Fibroblast of lung (primary cell): ENCODE results near the gene POC5. TPM values are rescaled to one million over a fixed set of nuclear protein-coding genes. Genes with fewer than 3 reads are reported as not detected.

Experiments
- DNase-seq, 2 donors: peaks; one replicate each; pipeline versions ENCODE4 v3.0.0 to v3.0.0-alpha.2; 2010; ENCODE audit warnings: low read depth in 2 of 2
- H2AFZ ChIP-seq: 2 replicates; pipeline ENCODE4 v1.5.1; 2012; ENCODE audit warnings: low read length, control low read depth, inconsistent platforms
- H3K27ac ChIP-seq: 2 replicates; pipeline ENCODE4 v1.5.1; 2011; ENCODE audit warnings: low read length, control low read depth; ENCODE audit not compliant: insufficient read depth
- H3K27me3 ChIP-seq: 2 replicates; pipeline ENCODE4 v1.5.1; 2011; ENCODE audit warnings: mild to moderate bottlenecking, low read length; ENCODE audit not compliant: control insufficient read depth, insufficient read depth
- H3K36me3 ChIP-seq: 2 replicates; pipeline ENCODE4 v1.5.1; 2011; ENCODE audit warnings: low read length; ENCODE audit not compliant: control insufficient read depth, insufficient read depth
- H3K4me1 ChIP-seq: 2 replicates; pipeline ENCODE4 v1.5.1; 2011; ENCODE audit warnings: low read length; ENCODE audit not compliant: control insufficient read depth, insufficient read depth; ENCODE audit errors: extremely low read depth
- H3K4me2 ChIP-seq: 2 replicates; pipeline ENCODE4 v1.5.1; 2011; ENCODE audit warnings: low read length, control low read depth; ENCODE audit not compliant: insufficient read depth; ENCODE audit errors: extremely low read depth
- H3K4me3 ChIP-seq, 4 experiments: fragments of 200-600 bp in 1 of 4; sonication (generic) in 1 of 4; replicated peaks in 1 of 4; 2 replicates each; pipeline ENCODE4 v1.5.1; 2011 to 2016; ENCODE audit warnings: low read length in 4 of 4, low read depth in 3 of 4, mild to moderate bottlenecking in 3 of 4, control low read depth in 2 of 4, inconsistent platforms in 1 of 4, mixed read lengths in 1 of 4; ENCODE audit not compliant: insufficient read depth in 1 of 4; ENCODE audit errors: control extremely low read depth in 1 of 4
- H3K79me2 ChIP-seq: 2 replicates; pipeline ENCODE4 v1.5.1; 2012; ENCODE audit warnings: mild to moderate bottlenecking, low read length, inconsistent platforms; ENCODE audit not compliant: control insufficient read depth, insufficient read depth
- H3K9ac ChIP-seq: 2 replicates; pipeline ENCODE4 v1.5.1; 2011; ENCODE audit warnings: mild to moderate bottlenecking, low read length, control low read depth; ENCODE audit not compliant: insufficient read depth
- H3K9me3 ChIP-seq: 2 replicates; pipeline ENCODE4 v1.5.1; 2012; ENCODE audit warnings: low read depth, low read length; ENCODE audit not compliant: control insufficient read depth, insufficient read depth
- H4K20me1 ChIP-seq: 2 replicates; pipeline ENCODE4 v1.5.1; 2011; ENCODE audit warnings: low read length; ENCODE audit not compliant: control insufficient read depth, insufficient read depth; ENCODE audit errors: extremely low read depth
- EZH2 ChIP-seq: IDR thresholded peaks from 2 replicates; pipeline ENCODE4 v1.5.1; 2012; ENCODE audit warnings: low read length, control low read depth, mild to moderate bottlenecking; ENCODE audit errors: missing control alignments
- polyA plus RNA-seq, 2 donors: library from polyadenylated mRNA; depleted of rRNA in 1 of 2; stranded (reverse) in 1 of 2; unstranded in 1 of 2; fragments of >200 nt; gene quantifications; 2 replicates each; pipeline ENCODE4 v1.2.1, GENCODE V29; 2011 to 2012; ENCODE audit warnings: missing spikeins in 1 of 2
- total RNA-seq: library from RNA; depleted of rRNA; stranded (reverse); fragments of >200 nt; gene quantifications from 2 replicates; pipeline ENCODE4 v1.2.1, GENCODE V29; 2014
- TF ChIP-seq, protein P1 (sequence below), 2 donors: IDR thresholded peaks in 1 of 2; conservative IDR thresholded peaks in 1 of 2; 1 replicate in 1 of 2; 2 replicates in 1 of 2; pipeline ENCODE4 v1.5.1; 2011 to 2012; ENCODE audit warnings: low read length in 2 of 2, control low read depth in 1 of 2, inconsistent platforms in 1 of 2, low read depth in 1 of 2, mild to moderate bottlenecking in 1 of 2

POC5 gene
- total and polyA plus RNA-seq, 2 donors (not counting 1 experiment from before 2014, with no cell fraction given) = 9.2 to 17.0 TPM

DNA sequence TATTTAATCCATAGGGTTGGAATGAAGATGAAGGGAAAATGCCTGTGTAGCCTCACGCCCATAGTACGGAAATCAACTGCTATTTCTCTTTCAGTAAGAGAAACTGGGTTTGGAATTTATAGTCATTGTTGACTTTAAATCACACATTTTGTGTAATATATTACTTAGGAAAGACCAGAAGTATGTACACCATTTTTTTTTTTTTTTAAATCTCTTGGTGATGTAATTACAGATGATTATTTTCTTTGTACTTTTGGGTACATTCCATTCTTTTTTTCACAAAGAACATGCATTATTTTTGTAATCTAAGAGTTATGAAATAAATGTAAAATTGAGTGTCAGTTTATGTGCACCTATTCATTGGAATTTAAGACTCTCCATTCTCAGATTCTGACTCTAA is 45.7 kb downstream of the POC5 start:
- no peak overlapping the region for H3K4me2 ChIP-seq
- H4K20me1 ChIP-seq = no peaks in the 10 kb centered on the region
- no peak overlapping the region for H2AFZ ChIP-seq
- H3K9ac ChIP-seq = no peak overlapping the region
- no peak overlapping the region for H3K4me3 ChIP-seq
- peak in 1 of 2 donors; percentile 28 for DNase-seq
- no peaks in the 10 kb centered on the region for H3K27me3 ChIP-seq
- H3K9me3 ChIP-seq = no peaks in the 10 kb centered on the region
- no peak overlapping the region for H3K27ac ChIP-seq
- H3K4me1 ChIP-seq = no peaks in the 10 kb centered on the region
- TF ChIP-seq, protein P1, sequence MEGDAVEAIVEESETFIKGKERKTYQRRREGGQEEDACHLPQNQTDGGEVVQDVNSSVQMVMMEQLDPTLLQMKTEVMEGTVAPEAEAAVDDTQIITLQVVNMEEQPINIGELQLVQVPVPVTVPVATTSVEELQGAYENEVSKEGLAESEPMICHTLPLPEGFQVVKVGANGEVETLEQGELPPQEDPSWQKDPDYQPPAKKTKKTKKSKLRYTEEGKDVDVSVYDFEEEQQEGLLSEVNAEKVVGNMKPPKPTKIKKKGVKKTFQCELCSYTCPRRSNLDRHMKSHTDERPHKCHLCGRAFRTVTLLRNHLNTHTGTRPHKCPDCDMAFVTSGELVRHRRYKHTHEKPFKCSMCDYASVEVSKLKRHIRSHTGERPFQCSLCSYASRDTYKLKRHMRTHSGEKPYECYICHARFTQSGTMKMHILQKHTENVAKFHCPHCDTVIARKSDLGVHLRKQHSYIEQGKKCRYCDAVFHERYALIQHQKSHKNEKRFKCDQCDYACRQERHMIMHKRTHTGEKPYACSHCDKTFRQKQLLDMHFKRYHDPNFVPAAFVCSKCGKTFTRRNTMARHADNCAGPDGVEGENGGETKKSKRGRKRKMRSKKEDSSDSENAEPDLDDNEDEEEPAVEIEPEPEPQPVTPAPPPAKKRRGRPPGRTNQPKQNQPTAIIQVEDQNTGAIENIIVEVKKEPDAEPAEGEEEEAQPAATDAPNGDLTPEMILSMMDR (conservative IDR thresholded peaks at IDR 0.05 in 1 of 2, IDR thresholded peaks at IDR 0.05 in 1 of 2; ENCODE audit: low read depth in 1 of 2, low read length in 2 of 2) = no peak
- TF ChIP-seq EZH2 = no peak
- no peaks in the 10 kb centered on the region for H3K36me3 ChIP-seq
- H3K79me2 ChIP-seq = no peaks in the 10 kb centered on the region

DNA sequence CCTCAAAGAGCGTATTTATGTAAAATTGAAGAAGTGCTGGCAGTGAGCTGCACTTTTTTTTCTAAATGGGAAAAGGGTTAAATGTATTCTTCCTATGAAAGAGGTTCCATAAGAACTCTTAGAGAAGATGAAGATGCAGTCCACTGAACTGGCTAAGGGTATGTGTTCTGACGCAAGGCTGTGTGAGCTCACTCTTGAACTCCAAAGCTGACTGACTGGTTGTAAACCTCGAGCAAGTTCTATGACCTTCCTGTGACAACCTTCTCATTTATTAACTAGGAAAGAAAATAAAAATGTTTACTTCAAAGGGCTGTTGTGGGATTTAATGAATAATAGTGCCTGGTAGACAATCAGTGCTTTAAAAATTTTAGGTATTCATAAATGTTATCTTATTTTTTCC is 46.7 kb downstream of the POC5 start:
- Histone ChIP-seq H3K79me2 (no peaks in the 10 kb centered on the region), H3K27me3 (no peaks in the 10 kb centered on the region), H3K27ac (no peak overlapping the region), H3K4me1 (no peaks in the 10 kb centered on the region), H3K4me2 (no peak overlapping the region), H2AFZ (no peak overlapping the region), H3K9ac (no peak overlapping the region), H3K9me3 (no peaks in the 10 kb centered on the region), H3K36me3 (no peaks in the 10 kb centered on the region), H4K20me1 (no peaks in the 10 kb centered on the region), H3K4me3 (no peak overlapping the region)
- TF ChIP-seq EZH2 = no peak
- TF ChIP-seq, protein P1 (conservative IDR thresholded peaks at IDR 0.05 in 1 of 2, IDR thresholded peaks at IDR 0.05 in 1 of 2; ENCODE audit: low read depth in 1 of 2, low read length in 2 of 2) = no peak
- DNase-seq = peak; percentile 3 to 35

DNA sequence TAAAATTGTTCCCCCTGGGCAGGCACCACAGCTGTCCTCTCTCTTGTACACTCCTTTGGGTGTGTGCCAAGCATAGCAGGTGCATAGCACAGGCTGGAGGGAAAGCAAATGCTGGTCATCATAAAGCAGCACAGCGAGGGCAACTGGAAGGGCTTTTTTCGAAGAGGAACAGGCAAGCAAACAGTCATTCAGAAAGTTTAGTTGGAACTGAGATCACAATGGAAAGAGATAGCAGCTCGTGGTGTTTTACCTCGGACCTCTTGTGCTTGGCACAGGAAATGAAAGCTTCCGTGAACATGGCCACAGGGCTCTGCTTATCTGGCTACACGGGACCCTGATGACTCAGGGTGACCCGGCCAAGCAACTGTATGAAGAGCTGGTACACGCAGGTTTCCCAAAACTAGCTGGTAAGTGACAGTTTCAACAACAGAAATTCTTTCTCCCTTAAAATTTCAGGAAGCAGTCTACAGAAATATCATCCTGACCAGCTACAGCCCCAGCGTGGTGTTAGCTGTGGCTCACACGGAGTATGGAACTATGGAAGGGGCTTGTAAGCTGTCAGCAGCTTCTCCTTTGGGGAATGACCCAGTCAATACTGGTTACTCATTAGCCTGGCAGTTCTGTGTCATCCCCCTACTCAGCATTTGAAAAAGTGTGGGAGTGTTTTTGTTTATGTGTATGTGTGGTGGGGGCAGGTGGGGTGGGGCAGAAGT is 48.1 kb downstream of the POC5 start:
- Histone ChIP-seq H3K27me3 (no peaks in the 10 kb centered on the region), H4K20me1 (no peaks in the 10 kb centered on the region), H3K79me2 (no peaks in the 10 kb centered on the region), H3K36me3 (no peaks in the 10 kb centered on the region), H3K4me3 (no peak overlapping the region), H3K9me3 (no peaks in the 10 kb centered on the region), H3K27ac (no peak overlapping the region), H3K4me1 (no peaks in the 10 kb centered on the region), H3K9ac (no peak overlapping the region), H2AFZ (no peak overlapping the region), H3K4me2 (no peak overlapping the region)
- peak in 1 of 2 donors; percentile 27 for DNase-seq
- TF ChIP-seq, protein P1 (conservative IDR thresholded peaks at IDR 0.05 in 1 of 2, IDR thresholded peaks at IDR 0.05 in 1 of 2; ENCODE audit: low read depth in 1 of 2, low read length in 2 of 2) = no peak
- TF ChIP-seq EZH2 = no peak
